Tibial nerve (tissue), 4 donors: ENCODE data around the gene SNX30.

Source experiments
- EP300 ChIP-seq, 2 donors: sonication (generic); formaldehyde crosslinking; IDR thresholded peaks; one replicate each; pipeline ENCODE4 v1.6.1; 2017; ENCODE audit warnings: antibody characterized with exemption in 2 of 2, mild to moderate bottlenecking in 1 of 2
- POLR2A ChIP-seq, 2 donors: fragments of 450-650 bp; IDR thresholded peaks; one replicate each; pipeline ENCODE4 v1.6.1; 2017; ENCODE audit warnings: antibody characterized with exemption in 2 of 2, mild to moderate bottlenecking in 2 of 2, moderate library complexity in 2 of 2
- TF ChIP-seq, protein P1 (sequence below), 5 experiments: fragments of 200-600 bp in 3 of 5; fragments of 450-650 bp in 2 of 5; sonication (generic) in 3 of 5; IDR thresholded peaks; one replicate each; pipeline ENCODE4 v1.5.1; 2016 to 2019; ENCODE audit warnings: antibody characterized with exemption in 5 of 5, mild to moderate bottlenecking in 3 of 5, moderate library complexity in 2 of 5

DNA sequence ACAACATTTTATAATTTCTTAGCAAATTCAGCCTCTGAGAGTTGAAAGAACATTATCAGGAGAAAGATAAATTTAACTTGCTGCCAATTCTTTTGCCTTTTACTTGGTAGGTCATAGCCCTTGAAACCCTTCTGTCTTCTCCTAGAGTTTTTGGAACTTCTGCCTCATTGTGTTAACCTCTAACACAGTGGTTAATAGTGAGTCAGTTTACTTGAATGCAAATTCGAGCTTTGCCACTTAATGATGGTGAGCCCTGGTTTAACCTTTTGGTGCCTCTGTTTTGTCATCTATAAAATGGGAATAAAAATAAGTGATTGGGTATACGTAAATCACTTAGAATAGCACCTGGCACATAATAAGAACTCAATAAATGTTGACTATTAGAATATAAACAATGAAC is 30.9 kb upstream of the SNX30 start:
- TF ChIP-seq, protein P1, sequence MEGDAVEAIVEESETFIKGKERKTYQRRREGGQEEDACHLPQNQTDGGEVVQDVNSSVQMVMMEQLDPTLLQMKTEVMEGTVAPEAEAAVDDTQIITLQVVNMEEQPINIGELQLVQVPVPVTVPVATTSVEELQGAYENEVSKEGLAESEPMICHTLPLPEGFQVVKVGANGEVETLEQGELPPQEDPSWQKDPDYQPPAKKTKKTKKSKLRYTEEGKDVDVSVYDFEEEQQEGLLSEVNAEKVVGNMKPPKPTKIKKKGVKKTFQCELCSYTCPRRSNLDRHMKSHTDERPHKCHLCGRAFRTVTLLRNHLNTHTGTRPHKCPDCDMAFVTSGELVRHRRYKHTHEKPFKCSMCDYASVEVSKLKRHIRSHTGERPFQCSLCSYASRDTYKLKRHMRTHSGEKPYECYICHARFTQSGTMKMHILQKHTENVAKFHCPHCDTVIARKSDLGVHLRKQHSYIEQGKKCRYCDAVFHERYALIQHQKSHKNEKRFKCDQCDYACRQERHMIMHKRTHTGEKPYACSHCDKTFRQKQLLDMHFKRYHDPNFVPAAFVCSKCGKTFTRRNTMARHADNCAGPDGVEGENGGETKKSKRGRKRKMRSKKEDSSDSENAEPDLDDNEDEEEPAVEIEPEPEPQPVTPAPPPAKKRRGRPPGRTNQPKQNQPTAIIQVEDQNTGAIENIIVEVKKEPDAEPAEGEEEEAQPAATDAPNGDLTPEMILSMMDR (IDR thresholded peaks at IDR 0.05): no peak
- no peak for TF ChIP-seq POLR2A (IDR thresholded peaks at IDR 0.05)
- TF ChIP-seq EP300 (IDR thresholded peaks at IDR 0.05): no peak
